ENCODE data around the gene BAG5.
A peak's percentile ranks its signal among the peaks of the same experiment; 100 is the strongest.

Gene BAG5

DNA sequence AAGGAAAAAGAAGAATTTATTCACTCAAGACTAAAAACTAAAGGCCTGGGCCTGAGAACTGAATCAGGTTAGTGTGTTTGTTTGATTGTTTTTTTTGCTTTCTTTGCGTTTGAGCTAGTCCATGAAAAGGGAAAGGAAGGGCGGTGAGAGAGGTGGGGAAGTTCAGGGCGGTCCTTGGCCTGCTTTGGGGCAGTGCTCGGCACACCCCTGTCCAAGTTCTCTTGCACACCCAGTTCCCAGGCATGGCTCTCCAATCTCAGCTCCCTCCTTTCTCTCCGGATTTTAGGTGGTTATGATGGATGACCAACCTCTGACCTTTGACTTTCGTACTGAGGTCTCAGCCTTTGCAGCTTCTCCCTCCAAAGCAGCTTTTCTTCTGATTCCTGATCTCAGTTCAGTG is 11.6 kb upstream of the BAG5 start:
- Histone ChIP-seq H3K4ac (ENCODE audit: low read length) (no peak overlapping the region), H2BK5ac (ENCODE audit: low read length) (no peak overlapping the region), H3K4me3 (ENCODE audit: low read length in 2 of 2) (no peak overlapping the region), H4K91ac (ENCODE audit: low read depth, low read length, poor library complexity) (no peak overlapping the region), H3K79me1 (ENCODE audit: low read depth, low read length) (peaks cover 9% of the 10 kb centered on the region), H3K9ac (ENCODE audit: low read depth, low read length, poor library complexity) (no peak overlapping the region), H3K9me3 (replicated peaks in 1 of 2; ENCODE audit: control insufficient read depth in 2 of 2, insufficient read depth in 1 of 2, low read depth in 1 of 2, low read length in 2 of 2) (no peaks in the 10 kb centered on the region), H3K4me2 (ENCODE audit: insufficient read depth, low read length, poor library complexity, severe bottlenecking) (no peak overlapping the region), H2BK120ac (ENCODE audit: low read depth, low read length) (no peak overlapping the region), H3K18ac (ENCODE audit: low read length) (no peak overlapping the region), H3K27ac (replicated peaks; ENCODE audit: low read length) (no peak overlapping the region), H2BK15ac (ENCODE audit: low read length) (no peak overlapping the region), H3K23ac (ENCODE audit: low read depth, low read length, poor library complexity) (no peak overlapping the region), H3K27me3 (ENCODE audit: control insufficient read depth in 3 of 3, insufficient read depth in 3 of 3, low read depth in 1 of 3, low read length in 3 of 3) (no peaks in the 10 kb centered on the region), H2AFZ (ENCODE audit: low read length) (no peak overlapping the region), H3K36me3 (replicated peaks in 1 of 2; ENCODE audit: control insufficient read depth in 2 of 2, insufficient read depth in 2 of 2, low read length in 2 of 2) (peaks cover 17 to 62% of the 10 kb centered on the region in 2 donors), H4K8ac (ENCODE audit: low read depth, low read length) (no peak overlapping the region), H2AK5ac (ENCODE audit: low read depth, low read length) (no peak overlapping the region), H2BK12ac (ENCODE audit: low read length) (no peak overlapping the region), H3K14ac (ENCODE audit: low read length) (no peak overlapping the region), H3K4me1 (ENCODE audit: control insufficient read depth in 2 of 2, insufficient read depth in 1 of 2, low read depth in 1 of 2, low read length in 2 of 2) (peaks cover 3 to 11% of the 10 kb centered on the region in 2 donors)
- no CpG with 5 or more reads among the region's 6 CpGs for WGBS, 2 donors (ENCODE audit: extremely low coverage in 2 of 2, insufficient read length in 2 of 2, insufficient replicate concordance in 1 of 2)
- no peak for DNase-seq (ENCODE audit: low spot score)

DNA sequence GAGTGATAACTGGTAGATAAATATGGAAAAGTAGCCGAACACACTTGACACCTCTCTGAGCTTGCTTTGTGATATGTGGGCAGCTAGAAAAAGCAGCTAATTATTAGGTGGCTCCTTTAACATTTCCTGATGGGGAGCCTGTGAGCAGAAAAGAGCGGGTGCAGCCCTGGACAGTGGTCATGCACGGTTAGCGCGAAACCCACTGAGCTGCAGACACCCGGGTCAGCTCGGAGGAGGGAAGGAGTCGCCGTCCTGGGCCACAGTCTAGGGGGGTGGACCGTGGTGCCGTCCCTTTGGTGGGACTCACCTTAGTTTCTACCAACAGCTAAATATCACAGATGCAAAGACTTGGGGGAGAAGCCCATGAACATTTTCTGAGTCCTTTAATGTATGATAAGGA is 7.0 kb upstream of the BAG5 start:
- H3K9ac ChIP-seq (ENCODE audit: low read depth, low read length, poor library complexity): peak overlapping the region; percentile 47
- no peak overlapping the region for H2BK15ac ChIP-seq (ENCODE audit: low read length)
- H3K36me3 ChIP-seq (replicated peaks in 1 of 2; ENCODE audit: control insufficient read depth in 2 of 2, insufficient read depth in 2 of 2, low read length in 2 of 2): peaks cover 5 to 41% of the 10 kb centered on the region in 2 donors
- H3K18ac ChIP-seq (ENCODE audit: low read length): no peak overlapping the region
- H3K4ac ChIP-seq (ENCODE audit: low read length): no peak overlapping the region
- H2BK5ac ChIP-seq (ENCODE audit: low read length): no peak overlapping the region
- peaks cover 0 to 6% of the 10 kb centered on the region in 2 donors for H3K4me1 ChIP-seq (ENCODE audit: control insufficient read depth in 2 of 2, insufficient read depth in 1 of 2, low read depth in 1 of 2, low read length in 2 of 2)
- H3K23ac ChIP-seq (ENCODE audit: low read depth, low read length, poor library complexity): no peak overlapping the region
- H3K27ac ChIP-seq (replicated peaks; ENCODE audit: low read length): no peak overlapping the region
- H4K91ac ChIP-seq (ENCODE audit: low read depth, low read length, poor library complexity): no peak overlapping the region
- no CpG with 5 or more reads among the region's 11 CpGs for WGBS, 2 donors (ENCODE audit: extremely low coverage in 2 of 2, insufficient read length in 2 of 2, insufficient replicate concordance in 1 of 2)
- peak overlapping the region; percentile 7 for H2AFZ ChIP-seq (ENCODE audit: low read length)
- H3K4me2 ChIP-seq (ENCODE audit: insufficient read depth, low read length, poor library complexity, severe bottlenecking): no peak overlapping the region
- H4K8ac ChIP-seq (ENCODE audit: low read depth, low read length): no peak overlapping the region
- H3K4me3 ChIP-seq (ENCODE audit: low read length in 2 of 2): no peak overlapping the region
- peaks cover 8% of the 10 kb centered on the region for H3K79me1 ChIP-seq (ENCODE audit: low read depth, low read length)
- no peak overlapping the region for H2BK12ac ChIP-seq (ENCODE audit: low read length)
- H2BK120ac ChIP-seq (ENCODE audit: low read depth, low read length): no peak overlapping the region
- H3K14ac ChIP-seq (ENCODE audit: low read length): no peak overlapping the region
- no peak for DNase-seq (ENCODE audit: low spot score)
- H3K9me3 ChIP-seq (replicated peaks in 1 of 2; ENCODE audit: control insufficient read depth in 2 of 2, insufficient read depth in 1 of 2, low read depth in 1 of 2, low read length in 2 of 2): no peaks in the 10 kb centered on the region
- no peak overlapping the region for H2AK5ac ChIP-seq (ENCODE audit: low read depth, low read length)
- H3K27me3 ChIP-seq (ENCODE audit: control insufficient read depth in 3 of 3, insufficient read depth in 3 of 3, low read depth in 1 of 3, low read length in 3 of 3): no peaks in the 10 kb centered on the region

DNA sequence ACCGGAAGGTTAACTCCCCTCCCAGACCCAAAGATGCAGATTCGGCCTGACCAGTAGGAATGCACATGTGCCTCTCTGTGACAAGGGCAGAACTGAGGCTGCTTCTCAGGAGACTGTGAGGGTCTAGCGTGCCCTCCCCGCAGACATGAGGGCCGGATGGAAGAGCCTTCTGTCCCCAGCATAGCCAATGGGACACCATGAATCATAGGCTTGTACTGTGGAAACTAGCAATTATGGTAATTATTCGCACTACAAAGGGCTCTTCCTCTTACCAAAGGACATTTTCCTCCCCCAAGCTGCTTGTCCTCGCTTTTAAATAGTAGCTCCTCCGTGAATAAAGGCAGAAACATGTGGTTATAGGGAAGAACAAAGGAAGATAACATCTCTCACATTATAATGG is 6.5 kb upstream of the BAG5 start:
- Histone ChIP-seq H2AK5ac (ENCODE audit: low read depth, low read length) (no peak overlapping the region), H2BK15ac (ENCODE audit: low read length) (no peak overlapping the region), H4K91ac (ENCODE audit: low read depth, low read length, poor library complexity) (no peak overlapping the region), H3K4ac (ENCODE audit: low read length) (no peak overlapping the region), H3K23ac (ENCODE audit: low read depth, low read length, poor library complexity) (no peak overlapping the region), H3K4me3 (ENCODE audit: low read length in 2 of 2) (no peak overlapping the region), H3K36me3 (replicated peaks in 1 of 2; ENCODE audit: control insufficient read depth in 2 of 2, insufficient read depth in 2 of 2, low read length in 2 of 2) (peaks cover 4 to 37% of the 10 kb centered on the region in 2 donors), H2BK5ac (ENCODE audit: low read length) (no peak overlapping the region), H3K18ac (ENCODE audit: low read length) (no peak overlapping the region), H3K79me1 (ENCODE audit: low read depth, low read length) (peaks cover 8% of the 10 kb centered on the region), H3K27me3 (ENCODE audit: control insufficient read depth in 3 of 3, insufficient read depth in 3 of 3, low read depth in 1 of 3, low read length in 3 of 3) (no peaks in the 10 kb centered on the region), H2AFZ (ENCODE audit: low read length) (peak overlapping the region; percentile 7), H3K9me3 (replicated peaks in 1 of 2; ENCODE audit: control insufficient read depth in 2 of 2, insufficient read depth in 1 of 2, low read depth in 1 of 2, low read length in 2 of 2) (no peaks in the 10 kb centered on the region), H3K4me1 (ENCODE audit: control insufficient read depth in 2 of 2, insufficient read depth in 1 of 2, low read depth in 1 of 2, low read length in 2 of 2) (peaks cover 0 to 6% of the 10 kb centered on the region in 2 donors), H3K4me2 (ENCODE audit: insufficient read depth, low read length, poor library complexity, severe bottlenecking) (no peak overlapping the region), H4K8ac (ENCODE audit: low read depth, low read length) (no peak overlapping the region), H2BK120ac (ENCODE audit: low read depth, low read length) (no peak overlapping the region), H3K14ac (ENCODE audit: low read length) (no peak overlapping the region), H3K9ac (ENCODE audit: low read depth, low read length, poor library complexity) (no peak overlapping the region), H3K27ac (replicated peaks; ENCODE audit: low read length) (no peak overlapping the region), H2BK12ac (ENCODE audit: low read length) (no peak overlapping the region)
- no CpG with 5 or more reads among the region's 8 CpGs for WGBS, 2 donors (ENCODE audit: extremely low coverage in 2 of 2, insufficient read length in 2 of 2, insufficient replicate concordance in 1 of 2)
- no peak for DNase-seq (ENCODE audit: low spot score)

DNA sequence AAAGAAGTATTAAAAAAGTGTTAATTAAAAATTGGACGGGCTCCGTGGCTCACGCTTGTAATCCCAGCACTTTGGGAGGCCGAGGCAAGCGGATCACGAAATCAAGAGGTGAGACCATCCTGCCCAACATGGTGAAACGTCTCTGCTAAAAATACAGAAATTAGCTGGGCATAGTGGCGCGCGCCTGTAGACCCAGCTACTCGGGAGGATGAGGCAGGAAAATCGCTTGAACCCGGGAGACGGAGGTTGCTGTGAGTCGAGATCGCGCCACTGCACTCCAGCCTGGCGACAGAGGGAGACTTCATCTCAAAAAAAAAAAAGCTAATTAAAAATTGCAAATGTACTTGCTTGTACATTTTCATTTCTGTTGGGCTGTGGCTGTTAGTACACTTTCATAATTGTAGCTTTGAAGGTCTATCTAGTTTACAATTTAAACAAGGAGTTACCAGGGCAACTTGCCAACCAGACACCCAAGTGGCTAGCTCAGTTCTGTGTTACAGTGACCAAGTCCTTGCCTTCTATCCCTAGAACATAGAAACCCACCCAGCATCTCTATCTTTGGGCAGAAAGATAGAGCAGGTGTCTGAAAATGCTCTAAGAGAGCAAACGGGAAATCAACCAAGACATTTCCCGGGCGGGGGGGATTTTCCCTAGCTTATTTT is 1.5 kb upstream of the BAG5 start:
- peaks cover 19% of the 10 kb centered on the region for H3K79me1 ChIP-seq (ENCODE audit: low read depth, low read length)
- no CpG with 5 or more reads among the region's 21 CpGs for WGBS, 2 donors (ENCODE audit: extremely low coverage in 2 of 2, insufficient read length in 2 of 2, insufficient replicate concordance in 1 of 2)
- H4K91ac ChIP-seq (ENCODE audit: low read depth, low read length, poor library complexity): no peak overlapping the region
- H3K27ac ChIP-seq (replicated peaks; ENCODE audit: low read length): no peak overlapping the region
- H2BK5ac ChIP-seq (ENCODE audit: low read length): no peak overlapping the region
- no peak overlapping the region for H3K4ac ChIP-seq (ENCODE audit: low read length)
- peaks cover 8 to 16% of the 10 kb centered on the region in 2 donors for H3K4me1 ChIP-seq (ENCODE audit: control insufficient read depth in 2 of 2, insufficient read depth in 1 of 2, low read depth in 1 of 2, low read length in 2 of 2)
- H3K36me3 ChIP-seq (replicated peaks in 1 of 2; ENCODE audit: control insufficient read depth in 2 of 2, insufficient read depth in 2 of 2, low read length in 2 of 2): peaks cover 6 to 33% of the 10 kb centered on the region in 2 donors
- no peak overlapping the region for H2AK5ac ChIP-seq (ENCODE audit: low read depth, low read length)
- DNase-seq (ENCODE audit: low spot score): no peak
- no peak overlapping the region for H2BK12ac ChIP-seq (ENCODE audit: low read length)
- no peak overlapping the region for H3K18ac ChIP-seq (ENCODE audit: low read length)
- no peak overlapping the region for H2BK120ac ChIP-seq (ENCODE audit: low read depth, low read length)
- H2BK15ac ChIP-seq (ENCODE audit: low read length): no peak overlapping the region
- no peak overlapping the region for H3K14ac ChIP-seq (ENCODE audit: low read length)
- peak overlapping the region; percentile 83 for H3K4me2 ChIP-seq (ENCODE audit: insufficient read depth, low read length, poor library complexity, severe bottlenecking)
- no peak overlapping the region for H2AFZ ChIP-seq (ENCODE audit: low read length)
- no peaks in the 10 kb centered on the region for H3K27me3 ChIP-seq (ENCODE audit: control insufficient read depth in 3 of 3, insufficient read depth in 3 of 3, low read depth in 1 of 3, low read length in 3 of 3)
- H3K4me3 ChIP-seq (ENCODE audit: low read length in 2 of 2): peak overlapping the region in 1 of 2 donors; percentile 97
- no peak overlapping the region for H3K23ac ChIP-seq (ENCODE audit: low read depth, low read length, poor library complexity)
- H4K8ac ChIP-seq (ENCODE audit: low read depth, low read length): no peak overlapping the region
- no peak overlapping the region for H3K9ac ChIP-seq (ENCODE audit: low read depth, low read length, poor library complexity)
- no peaks in the 10 kb centered on the region for H3K9me3 ChIP-seq (replicated peaks in 1 of 2; ENCODE audit: control insufficient read depth in 2 of 2, insufficient read depth in 1 of 2, low read depth in 1 of 2, low read length in 2 of 2)

All from neuronal stem cell (in vitro differentiated cells).